ENCODE measurements around the gene CST5.
"Not testable (repeated sequence)": the region's sequence is repeated elsewhere in the genome, so short reads cannot be mapped to it uniquely, and the experiment has no call there.

The CST5 gene

DNA sequence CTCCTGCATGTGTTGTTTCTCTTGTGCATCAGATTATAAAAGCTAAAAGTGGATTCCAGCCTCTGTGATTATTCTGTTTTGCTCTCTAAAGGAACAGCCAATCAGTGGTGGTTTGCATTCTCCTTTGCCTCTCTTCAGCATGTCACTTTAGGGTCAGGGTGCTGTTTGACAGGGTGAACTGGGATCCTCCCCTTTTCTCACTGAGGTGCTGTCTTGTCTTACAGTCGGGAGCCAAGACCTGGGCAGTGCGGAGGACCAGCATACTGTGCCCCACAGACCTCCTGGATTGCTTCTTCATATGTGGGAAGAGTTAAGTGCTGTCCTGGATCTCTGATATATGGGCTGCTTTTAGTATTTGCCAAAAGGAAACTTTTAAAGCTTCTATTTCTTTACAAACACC, 37.9 kb downstream of the CST5 start:
- DNase-seq (ENCODE audit: low spot score): no peak

DNA sequence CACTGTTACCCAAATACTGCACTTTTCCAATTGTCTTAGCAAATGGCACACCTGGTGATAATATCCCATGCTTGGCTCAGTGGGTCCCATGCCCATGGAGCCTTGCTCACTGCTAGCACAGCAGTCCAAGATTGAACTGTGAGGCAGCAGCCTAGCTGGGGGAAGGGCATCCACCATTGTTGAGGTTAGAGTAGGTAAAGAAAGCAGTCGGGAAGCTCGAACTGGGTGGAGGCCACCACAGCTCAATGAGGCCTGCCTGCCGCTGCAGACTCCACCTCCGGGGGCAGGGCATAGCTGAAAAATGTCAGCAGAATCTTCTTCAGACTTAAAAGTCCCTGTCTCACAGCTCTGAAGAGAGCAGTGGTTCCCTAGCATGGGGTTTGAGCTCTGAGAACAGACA, 43.8 kb downstream of the CST5 start:
- no peak for DNase-seq (ENCODE audit: low spot score)

- DNase-seq (ENCODE audit: low spot score): no peak
Measured at GRCh38 chr20:23832775-23833513, 46.6 kb downstream of the CST5 start.

DNA sequence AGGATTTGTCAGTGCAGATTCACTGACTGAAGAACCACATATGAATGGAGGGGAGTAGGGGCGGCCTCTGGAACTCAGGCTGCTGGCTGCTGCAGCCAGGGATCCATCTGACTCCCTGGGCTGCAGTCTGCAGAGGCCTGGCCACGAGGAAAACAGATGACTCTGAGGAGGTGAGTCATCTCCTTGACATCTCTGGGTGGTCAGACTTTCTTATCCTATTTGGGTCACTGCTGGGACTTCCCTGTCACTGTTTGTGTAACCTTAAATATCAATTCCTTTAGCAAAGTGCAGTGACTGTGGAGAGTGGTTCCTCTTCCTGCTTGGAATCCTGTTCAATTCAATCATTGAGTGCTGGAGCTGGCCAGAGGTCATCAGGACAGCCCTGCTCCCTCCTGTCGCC, 47.6 kb downstream of the CST5 start:
- DNase-seq (ENCODE audit: low spot score): not testable (repeated sequence)

- no peak for DNase-seq (ENCODE audit: low spot score)
Measured at GRCh38 chr20:23826541-23827021, 53.0 kb downstream of the CST5 start, which contains the start of gene CST2. Gene CST2, minus strand, starts transcription at chr20:23826729. Its CDS starts 69 bp downstream, at chr20:23826660.
